Measurements from ENCODE around the gene VCAM1. TPM values are rescaled to one million over a fixed set of nuclear protein-coding genes. Genes with fewer than 3 reads are reported as not detected.

VCAM1 gene
- total and polyA plus RNA-seq, 2 of the 8 experiments (the other 6 are each of a cell fraction or from before 2014, with no cell fraction given), result 0.21 TPM; not detected in 1

GRCh38 chr1:100786870-100787269 lies 67.3 kb downstream of the VCAM1 start:
- Histone ChIP-seq H3K56ac (replicated peaks; ENCODE audit: insufficient read length, low read depth, low read length) (no peak overlapping the region), H2BK15ac (ENCODE audit: low read length) (no peak overlapping the region), H3K14ac (ENCODE audit: insufficient read length) (no peak overlapping the region), H2BK12ac (ENCODE audit: low read depth, low read length) (no peak overlapping the region), H2BK5ac (ENCODE audit: low read depth, low read length) (no peak overlapping the region), H3K27me3 (replicated peaks in 1 of 4; ENCODE audit: control insufficient read depth in 3 of 4, extremely low read depth in 1 of 4, insufficient read depth in 3 of 4, low read length in 3 of 4) (no peaks in the 10 kb centered on the region), H4K8ac (ENCODE audit: extremely low read depth, insufficient read depth, low read length) (no peak overlapping the region), H2AK5ac (ENCODE audit: low read depth, low read length) (no peak overlapping the region), H3K18ac (ENCODE audit: extremely low read depth, low read length) (no peak overlapping the region), H3K4me2 (ENCODE audit: insufficient read depth in 1 of 2, low read depth in 2 of 2, low read length in 2 of 2) (no peak overlapping the region), H2BK20ac (ENCODE audit: low read length) (no peak overlapping the region), H3K27ac (ENCODE audit: low read depth, low read length) (no peak overlapping the region), H3K36me3 (ENCODE audit: control insufficient read depth in 2 of 4, insufficient read depth in 4 of 4, low read length in 3 of 4) (no peaks in the 10 kb centered on the region), H2AFZ (ENCODE audit: low read length) (no peak overlapping the region), H4K20me1 (replicated peaks in 1 of 2; ENCODE audit: control insufficient read depth in 1 of 2, insufficient read depth in 2 of 2, low read length in 2 of 2) (no peaks in the 10 kb centered on the region), H3K4me3 (ENCODE audit: extremely low read depth in 1 of 4, insufficient read depth in 2 of 4, low read depth in 3 of 4, low read length in 4 of 4) (no peak overlapping the region), H3K23me2 (ENCODE audit: low read depth, low read length) (no peaks in the 10 kb centered on the region), H4K91ac (replicated peaks; ENCODE audit: insufficient read length, low read length) (no peak overlapping the region), H3K23ac (ENCODE audit: insufficient read length) (no peak overlapping the region), H3K4me1 (replicated peaks in 1 of 4; ENCODE audit: control insufficient read depth in 3 of 4, insufficient read depth in 4 of 4, low read length in 3 of 4) (no peaks in the 10 kb centered on the region), H3K79me2 (ENCODE audit: control insufficient read depth in 1 of 2, insufficient read depth in 2 of 2, low read length in 2 of 2) (no peaks in the 10 kb centered on the region), H3K9ac (replicated peaks in 1 of 4; ENCODE audit: extremely low read depth in 1 of 4, low read depth in 3 of 4, low read length in 3 of 4) (no peak overlapping the region), H3K4ac (replicated peaks; ENCODE audit: insufficient read length, low read depth, low read length) (no peak overlapping the region), H4K5ac (ENCODE audit: insufficient read length, low read depth, low read length) (no peak overlapping the region), H3K9me3 (ENCODE audit: insufficient read depth in 2 of 2, low read depth in 1 of 2, low read length in 1 of 2) (peaks cover 4 to 5% of the 10 kb centered on the region in 2 experiments; a peak in 2 of 4 replicates), H2BK120ac (replicated peaks; ENCODE audit: low read depth, low read length) (no peak overlapping the region), H3K79me1 (ENCODE audit: low read depth, low read length) (no peaks in the 10 kb centered on the region)
- no peak for DNase-seq (ENCODE audit: low read depth in 1 of 2, low spot score in 2 of 2)
- FAIRE-seq, result no peak
- 96% methylated on average over 2 of the region's 2 CpGs; no CpG with 5 or more reads in 1 of the 2 experiments for WGBS, 2 experiments (ENCODE audit: extremely low coverage in 1 of 2, insufficient coverage in 1 of 2, insufficient read length in 1 of 2, insufficient replicate concordance in 2 of 2, low coverage in 1 of 2, low lambda C conversion rate in 2 of 2, missing lambda C conversion rate in 1 of 2)
- ChIA-PET POLR2A (ENCODE audit: partially characterized antibody) (no interaction called here), CTCF (ENCODE audit: partially characterized antibody) (no interaction called here)
- no peak for TF ChIP-seq EGR1 (IDR thresholded peaks at IDR 0.05; ENCODE audit: borderline replicate concordance, low read depth, low read length)
- TF ChIP-seq ZNF274 (IDR thresholded peaks at IDR 0.05; ENCODE audit: borderline replicate concordance, extremely low read depth, low read length), result no peak
- TF ChIP-seq RNF2 (IDR thresholded peaks at IDR 0.05; ENCODE audit: borderline replicate concordance, low read depth, low read length, missing control alignments, poor library complexity, severe bottlenecking), result no peak
- no peak for TF ChIP-seq ASH2L (IDR thresholded peaks at IDR 0.05; ENCODE audit: low read length)
- TF ChIP-seq TAF1 (IDR thresholded peaks at IDR 0.05; ENCODE audit: low read depth, low read length), result no peak
- no peak for TF ChIP-seq BACH1 (IDR thresholded peaks at IDR 0.05; ENCODE audit: low read length)

Data from H1 (cell line).